Uterus (tissue), 2 donors: Measurements from ENCODE around the gene GABARAPL2.

Experiments used
- POLR2A ChIP-seq, 2 donors: fragments of 450-650 bp; IDR thresholded peaks; one replicate each; pipeline ENCODE4 v1.6.1; 2016; ENCODE audit warnings: antibody characterized with exemption in 2 of 2, mild to moderate bottlenecking in 1 of 2, moderate library complexity in 1 of 2
- TF ChIP-seq, protein P1 (sequence below), 4 experiments: fragments of 200-600 bp in 2 of 4; fragments of 450-650 bp in 2 of 4; sonication (generic) in 2 of 4; IDR thresholded peaks; one replicate each; pipeline ENCODE4 v1.5.1; 2016 to 2019; ENCODE audit warnings: antibody characterized with exemption in 4 of 4, mild to moderate bottlenecking in 2 of 4, moderate library complexity in 1 of 4

DNA sequence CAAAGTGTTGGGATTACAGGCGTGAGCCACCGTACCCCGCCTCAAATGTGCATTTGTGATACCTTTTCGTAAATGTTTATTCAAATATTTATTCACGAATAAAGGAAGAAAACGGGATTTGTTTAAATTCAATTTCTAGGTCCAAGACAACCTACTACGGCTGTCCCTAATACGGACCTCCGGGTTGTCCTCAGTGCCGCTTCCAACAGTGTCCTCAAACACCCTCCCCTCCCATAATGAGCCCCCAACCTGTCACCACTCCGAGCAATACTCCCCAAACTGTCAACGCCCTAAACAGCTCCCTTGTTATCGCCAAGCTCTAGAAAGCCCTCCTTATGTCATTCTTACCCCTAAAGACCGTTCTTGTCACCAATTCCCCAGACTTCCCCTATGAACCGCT lies 539 bp upstream of the GABARAPL2 start:
- TF ChIP-seq, protein P1, sequence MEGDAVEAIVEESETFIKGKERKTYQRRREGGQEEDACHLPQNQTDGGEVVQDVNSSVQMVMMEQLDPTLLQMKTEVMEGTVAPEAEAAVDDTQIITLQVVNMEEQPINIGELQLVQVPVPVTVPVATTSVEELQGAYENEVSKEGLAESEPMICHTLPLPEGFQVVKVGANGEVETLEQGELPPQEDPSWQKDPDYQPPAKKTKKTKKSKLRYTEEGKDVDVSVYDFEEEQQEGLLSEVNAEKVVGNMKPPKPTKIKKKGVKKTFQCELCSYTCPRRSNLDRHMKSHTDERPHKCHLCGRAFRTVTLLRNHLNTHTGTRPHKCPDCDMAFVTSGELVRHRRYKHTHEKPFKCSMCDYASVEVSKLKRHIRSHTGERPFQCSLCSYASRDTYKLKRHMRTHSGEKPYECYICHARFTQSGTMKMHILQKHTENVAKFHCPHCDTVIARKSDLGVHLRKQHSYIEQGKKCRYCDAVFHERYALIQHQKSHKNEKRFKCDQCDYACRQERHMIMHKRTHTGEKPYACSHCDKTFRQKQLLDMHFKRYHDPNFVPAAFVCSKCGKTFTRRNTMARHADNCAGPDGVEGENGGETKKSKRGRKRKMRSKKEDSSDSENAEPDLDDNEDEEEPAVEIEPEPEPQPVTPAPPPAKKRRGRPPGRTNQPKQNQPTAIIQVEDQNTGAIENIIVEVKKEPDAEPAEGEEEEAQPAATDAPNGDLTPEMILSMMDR (IDR thresholded peaks at IDR 0.05), result no peak
- no peak for TF ChIP-seq POLR2A (IDR thresholded peaks at IDR 0.05)
